SHP77 (cell line): ENCODE results near the gene SUSD3.
"Not testable (repeated sequence)": the region's sequence is repeated elsewhere in the genome, so short reads cannot be mapped to it uniquely, and the experiment has no call there.

ENCODE experiments used
- DNase-seq, 2 experiments: peaks; one replicate each; lab custom pipeline; 2025; lab: John Stamatoyannopoulos, UW

Gene SUSD3

DNA sequence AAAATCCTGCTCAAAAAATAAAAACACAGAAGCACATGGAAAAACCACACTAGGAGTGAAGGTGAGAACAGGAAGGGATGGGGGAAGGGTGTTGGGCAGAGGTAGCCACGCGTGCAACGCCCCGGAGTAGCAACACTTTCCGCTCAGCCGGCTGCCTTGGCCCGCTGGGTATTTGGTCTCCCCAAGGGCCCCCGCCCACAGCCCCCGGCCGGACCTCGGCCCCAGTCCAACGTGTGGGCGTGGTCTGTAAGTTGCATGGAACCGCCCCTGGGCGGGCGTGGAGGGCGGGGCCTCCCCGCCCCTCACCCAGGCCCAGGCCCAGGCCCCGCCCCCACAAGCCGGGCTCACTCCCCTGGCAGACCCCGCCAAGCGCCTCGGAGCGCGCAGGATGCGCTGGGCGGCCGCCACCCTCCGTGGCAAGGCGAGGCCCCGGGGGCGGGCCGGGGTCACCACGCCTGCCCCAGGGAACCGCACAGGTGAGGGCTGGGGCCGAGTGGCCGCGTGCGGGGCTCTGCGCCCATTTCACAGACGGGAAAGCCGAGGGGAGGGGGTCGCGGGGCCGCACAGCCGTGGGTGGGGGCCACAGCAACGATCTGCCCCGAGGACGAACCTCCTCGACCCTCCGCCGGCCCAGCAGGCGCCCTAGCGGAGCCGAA lies at the start of gene SUSD3:
TSS of gene SUSD3 (plus strand) at position 347 of the 656 bp plus-strand sequence. CDS start at position 389, 42 bp downstream.
- DNase-seq: no peak

DNA sequence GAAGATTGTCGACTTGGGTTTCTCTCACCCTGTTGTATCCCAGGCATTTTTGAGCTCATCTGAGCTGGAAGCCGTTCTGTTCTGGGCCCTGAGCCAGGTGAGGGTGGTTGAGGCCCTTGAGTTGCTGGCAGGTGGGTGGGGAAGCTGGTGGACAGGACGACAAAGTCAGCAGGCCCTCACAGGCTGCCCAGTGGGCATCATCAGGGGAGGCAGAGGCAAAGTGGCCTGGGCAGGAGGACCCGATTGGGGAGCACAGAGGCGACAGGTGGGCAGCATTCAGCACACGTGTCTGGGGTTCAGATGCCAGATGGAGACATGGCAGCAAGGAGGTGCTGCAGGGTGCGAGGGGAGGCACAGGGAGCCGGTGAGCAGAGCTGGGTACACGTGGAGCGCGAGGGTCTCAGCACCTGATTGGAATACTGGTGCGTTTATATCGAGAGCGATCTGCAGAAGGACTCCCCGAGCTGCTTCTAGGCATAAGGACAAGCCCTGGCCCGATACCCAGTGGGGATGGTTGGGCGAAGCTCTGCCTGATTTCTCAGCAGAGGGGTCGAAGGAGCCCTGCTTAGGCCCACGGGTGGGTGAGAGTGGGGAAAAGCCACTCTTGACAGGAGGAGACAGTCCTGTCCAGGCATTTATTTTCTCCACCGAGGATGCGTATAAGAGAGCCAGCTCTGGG lies 49.0 kb upstream of the SUSD3 start:
- no peak for DNase-seq

- no peak for DNase-seq
Observed at GRCh38 chr9:93010056-93010455, 48.4 kb upstream of the SUSD3 start.

GRCh38 chr9:93010704-93011103 lies 47.8 kb upstream of the SUSD3 start:
- no peak for DNase-seq

- DNase-seq: no peak
Observed at GRCh38 chr9:93011114-93011513, 47.4 kb upstream of the SUSD3 start.

- no peak for DNase-seq
Observed at GRCh38 chr9:93012963-93013855, 45.3 kb upstream of the SUSD3 start.

GRCh38 chr9:93013856-93014582 lies 44.5 kb upstream of the SUSD3 start:
- no peak for DNase-seq

- not testable (repeated sequence) for DNase-seq
Observed at GRCh38 chr9:93015190-93015589, 43.3 kb upstream of the SUSD3 start.

DNA sequence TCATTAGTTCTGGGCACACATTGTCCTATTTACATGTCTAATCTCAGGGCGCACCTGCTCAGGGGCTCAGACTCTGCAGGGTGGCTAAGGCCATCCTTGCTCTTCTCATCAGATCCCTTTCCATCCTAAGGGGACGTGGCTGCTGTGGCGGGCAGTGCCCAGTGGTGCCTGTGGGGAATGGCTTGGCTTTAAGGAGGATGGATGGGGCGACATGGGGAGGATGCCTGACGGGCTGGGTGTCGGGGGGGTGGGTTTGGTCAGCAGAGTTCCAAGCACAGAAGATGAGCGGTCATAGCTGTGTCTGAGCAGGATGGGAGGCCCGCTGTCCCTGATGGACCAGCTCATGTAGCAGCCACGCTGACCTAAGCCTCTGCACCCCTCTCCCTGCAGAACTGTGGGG lies 40.9 kb upstream of the SUSD3 start:
- no peak for DNase-seq

DNA sequence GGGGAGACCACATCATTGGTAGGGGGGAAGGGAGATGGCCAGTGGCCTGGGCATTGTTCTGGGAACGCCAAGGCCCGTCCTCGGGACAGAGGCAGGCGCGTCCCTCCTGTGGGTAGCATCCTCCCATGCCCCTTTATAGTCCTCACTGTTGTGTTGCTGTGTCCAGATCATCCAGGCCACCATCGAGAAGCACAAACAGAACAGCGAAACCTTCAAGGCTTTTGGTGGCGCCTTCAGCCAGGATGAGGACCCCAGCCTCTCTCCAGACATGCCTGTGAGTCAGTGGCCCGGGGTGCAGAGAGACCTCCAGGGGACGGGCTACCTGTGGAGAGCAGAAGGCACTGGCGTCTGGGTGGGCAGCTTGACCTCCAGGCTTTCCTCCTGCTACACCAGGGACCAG lies 38.4 kb upstream of the SUSD3 start:
- no peak for DNase-seq

- DNase-seq: no peak
Observed at GRCh38 chr9:93020771-93021670, 37.5 kb upstream of the SUSD3 start.

- DNase-seq: no peak
Observed at GRCh38 chr9:93022066-93022465, 36.4 kb upstream of the SUSD3 start.

- no peak for DNase-seq
Observed at GRCh38 chr9:93022721-93023520, 35.6 kb upstream of the SUSD3 start.

DNA sequence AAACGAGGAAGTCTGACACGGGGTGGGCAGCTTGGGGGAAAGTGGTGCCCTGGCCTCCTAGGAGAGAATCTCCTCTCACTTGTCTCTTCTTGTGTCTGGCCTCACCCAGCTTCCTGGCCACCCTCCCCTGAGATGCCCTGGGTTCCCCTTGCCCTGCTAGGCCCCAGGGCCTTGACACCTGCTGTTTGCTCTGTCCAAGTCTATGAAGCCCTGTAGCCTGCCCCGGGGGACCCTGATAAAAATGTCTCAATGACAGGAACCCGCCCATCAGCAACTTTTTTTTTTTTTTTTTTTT lies 35.0 kb upstream of the SUSD3 start:
- DNase-seq: no peak

DNA sequence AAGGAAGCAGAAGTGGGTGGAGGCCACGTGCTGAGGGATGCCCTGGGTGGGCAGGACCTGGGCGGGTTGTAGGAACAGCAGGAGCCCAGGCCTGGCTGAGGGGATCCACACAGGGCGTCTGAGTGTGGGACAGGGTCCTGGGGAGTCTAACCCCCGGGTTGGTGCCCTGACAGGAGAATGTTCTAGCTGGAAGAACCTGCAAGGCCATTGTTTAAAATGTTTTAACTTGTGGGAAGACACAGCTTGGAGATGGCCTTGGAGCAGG lies 33.9 kb upstream of the SUSD3 start:
- no peak for DNase-seq

GRCh38 chr9:93024986-93025630 lies 33.4 kb upstream of the SUSD3 start:
- DNase-seq: no peak

- DNase-seq: no peak
Observed at GRCh38 chr9:93025736-93026135, 32.8 kb upstream of the SUSD3 start.

DNA sequence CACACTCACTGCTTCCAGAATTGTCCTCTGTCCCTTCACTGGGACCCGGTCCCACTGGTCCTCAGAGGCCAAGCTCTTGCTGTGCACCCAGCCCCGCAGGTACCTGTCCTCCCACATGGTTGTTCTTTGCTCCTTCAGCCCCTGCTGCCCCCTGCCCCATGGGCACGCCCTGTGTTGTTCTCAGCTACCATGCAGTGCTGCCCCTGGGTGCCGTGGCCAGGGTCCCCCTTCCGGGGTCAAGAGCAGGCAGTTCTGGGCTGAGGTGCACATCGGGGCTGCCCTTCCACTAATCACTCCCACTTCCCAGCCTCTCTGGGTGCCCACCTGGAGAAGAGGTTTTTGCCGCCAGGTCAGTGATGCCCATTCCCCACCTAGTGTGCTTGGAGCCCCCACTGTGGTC lies 31.9 kb upstream of the SUSD3 start:
- no peak for DNase-seq

DNA sequence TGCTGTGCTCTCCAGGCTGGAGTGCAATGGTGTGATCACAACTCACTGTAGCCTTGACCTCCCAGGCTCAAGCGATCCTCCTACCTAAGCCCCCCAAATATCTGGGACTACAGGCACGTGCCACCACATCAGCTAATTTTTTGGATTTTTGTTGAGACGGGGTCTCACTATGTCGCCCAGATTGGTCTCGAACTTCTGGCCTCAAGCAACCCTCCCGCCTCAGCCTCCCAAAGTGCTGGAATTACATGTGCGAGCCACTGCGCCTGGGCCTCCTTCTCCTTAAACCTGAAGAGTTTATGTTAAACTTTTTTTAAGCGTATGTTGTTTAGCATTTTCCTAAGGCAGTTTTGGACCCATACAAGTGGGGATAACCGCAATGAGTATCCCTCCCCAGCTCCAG lies 30.8 kb upstream of the SUSD3 start:
- DNase-seq: no peak

- no peak for DNase-seq
Observed at GRCh38 chr9:93028448-93029006, 30.0 kb upstream of the SUSD3 start.
